C4-2B (cell line): ENCODE data around the gene RNF41.
A peak's percentile ranks its signal among the peaks of the same experiment; 100 is the strongest.

Experiments used
- H3K27ac ChIP-seq: fragments of 450-650 bp; 2 replicates; pipeline ENCODE4 v1.5.1; 2017
- CTCF ChIP-seq: fragments of 450-650 bp; conservative IDR thresholded peaks from 2 replicates; pipeline ENCODE4 v1.5.1; 2017; ENCODE audit warnings: mild to moderate bottlenecking
- ZFX ChIP-seq: fragments of 450-650 bp; IDR thresholded peaks from 2 replicates; pipeline ENCODE4 v1.6.1; 2017

The RNF41 gene

DNA sequence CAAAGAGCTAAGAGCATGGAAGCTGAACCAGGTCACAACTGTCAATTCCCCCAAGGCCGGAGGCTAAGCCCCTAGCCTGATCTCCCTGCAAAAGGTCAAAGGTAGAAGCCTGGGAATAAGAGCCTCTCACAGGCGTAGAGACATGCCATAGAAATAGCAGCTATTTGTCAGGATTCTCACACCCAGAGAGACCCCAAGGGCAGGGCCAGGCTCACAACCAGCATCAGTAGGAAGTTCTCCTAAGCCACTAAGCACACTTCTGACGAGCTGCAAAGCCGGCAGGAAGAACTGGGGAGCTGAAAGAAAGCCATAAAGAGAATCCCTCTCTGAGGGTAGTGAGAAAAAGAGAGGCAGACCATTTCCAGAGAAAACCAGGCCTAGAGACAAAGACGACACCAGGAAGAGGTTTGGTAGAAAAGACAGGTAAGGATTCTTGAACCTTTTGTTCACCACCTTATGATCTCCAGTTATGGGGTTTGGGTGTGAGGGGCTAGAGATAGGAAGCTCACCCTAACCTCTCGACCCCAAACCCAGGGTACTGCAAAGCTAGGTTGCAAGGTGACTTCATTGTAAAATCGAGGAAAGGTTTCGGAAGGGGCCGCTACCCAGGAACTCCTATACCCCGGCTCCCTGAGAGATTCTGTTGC is 33.5 kb downstream of the RNF41 start:
- H3K27ac ChIP-seq, result peak overlapping the region; percentile 84
- TF ChIP-seq CTCF, result no peak
- no peak for TF ChIP-seq ZFX

- no peak overlapping the region for H3K27ac ChIP-seq
- TF ChIP-seq CTCF (no peak), ZFX (no peak)
These were observed 34.8 kb downstream of the RNF41 start for GRCh38 chr12:56186957-56187356.

- TF ChIP-seq ZFX (no peak), CTCF (no peak)
These were observed 43.4 kb downstream of the RNF41 start for GRCh38 chr12:56178347-56178746.

GRCh38 chr12:56172839-56173238 is 48.9 kb downstream of the RNF41 start:
- TF ChIP-seq ZFX (no peak), CTCF (no peak)

More at GRCh38 chr12:56178347-56178746, 43.4 kb downstream of the RNF41 start:
- no peak overlapping the region for H3K27ac ChIP-seq

GRCh38 chr12:56169229-56169759 is 52.4 kb downstream of the RNF41 start:
- TF ChIP-seq ZFX, result no peak
- TF ChIP-seq CTCF, result no peak
- H3K27ac ChIP-seq, result no peak overlapping the region

More at GRCh38 chr12:56172839-56173238, 48.9 kb downstream of the RNF41 start:
- no peak overlapping the region for H3K27ac ChIP-seq

DNA sequence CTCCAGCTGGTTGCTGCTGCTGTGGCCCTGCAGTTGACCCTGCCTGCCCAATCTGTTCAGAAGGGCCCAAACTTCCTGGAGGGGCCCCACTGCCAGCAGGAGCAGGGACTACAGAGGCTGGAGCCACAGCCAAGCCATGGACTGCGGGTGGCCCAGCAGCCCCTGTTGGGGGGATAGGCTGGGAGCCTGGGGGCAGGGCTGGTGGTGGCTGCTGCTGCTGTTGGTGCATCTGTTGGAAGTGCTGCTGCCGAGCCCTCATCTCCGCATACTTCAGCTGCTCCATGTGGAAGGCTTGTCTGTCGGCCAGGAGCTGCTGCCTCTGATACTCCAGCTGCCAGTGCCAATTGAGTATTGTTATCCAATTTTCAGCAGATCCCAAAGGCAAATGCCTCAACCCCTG is 56.4 kb downstream of the RNF41 start:
- no peak for TF ChIP-seq CTCF
- TF ChIP-seq ZFX, result no peak
- H3K27ac ChIP-seq, result no peak overlapping the region

DNA sequence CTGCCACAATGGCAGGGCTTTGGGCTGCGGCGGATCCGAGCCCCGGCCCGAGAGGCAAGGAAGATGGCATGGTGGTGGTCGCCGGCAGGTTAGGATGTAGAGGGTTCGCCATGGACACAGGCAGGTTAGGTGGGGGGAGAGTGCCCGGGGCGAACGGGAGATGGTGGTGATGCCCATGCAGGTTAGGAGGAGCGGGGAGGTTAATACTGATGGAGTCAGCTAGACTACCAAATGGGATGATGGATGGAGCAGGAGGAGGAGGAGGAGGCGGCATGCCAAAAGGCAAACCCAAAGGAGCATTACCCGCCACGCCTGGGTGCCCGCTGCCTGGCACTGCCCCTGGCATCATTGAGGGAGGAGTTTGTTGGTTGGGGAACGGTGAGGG is 57.4 kb downstream of the RNF41 start:
- TF ChIP-seq ZFX (no peak), CTCF (no peak)
- H3K27ac ChIP-seq, result no peak overlapping the region
